ENCODE data around the gene IFNG-AS1.

Gene IFNG-AS1

GRCh38 chr12:68040450-68041075, 51.3 kb downstream of the IFNG-AS1 start:
- DNase-seq, result peak; percentile 63 to 74

GRCh38 chr12:68042212-68042699, 53.0 kb downstream of the IFNG-AS1 start:
- DNase-seq, result peak; percentile 12 to 26

- no peak for DNase-seq
These were observed 54.2 kb downstream of the IFNG-AS1 start for GRCh38 chr12:68043435-68043834.

GRCh38 chr12:68048648-68049297, 59.5 kb downstream of the IFNG-AS1 start:
- DNase-seq, result no peak

- no peak for DNase-seq
These were observed 67.1 kb downstream of the IFNG-AS1 start for GRCh38 chr12:68056300-68056699.

- DNase-seq, result no peak
These were observed 74.8 kb downstream of the IFNG-AS1 start for GRCh38 chr12:68063900-68064590.

GRCh38 chr12:68065163-68065562, 75.9 kb downstream of the IFNG-AS1 start:
- DNase-seq, result no peak

- no peak for DNase-seq
These were observed 76.4 kb downstream of the IFNG-AS1 start for GRCh38 chr12:68065687-68066086.

GRCh38 chr12:68067762-68068376, 78.6 kb downstream of the IFNG-AS1 start:
- DNase-seq, result no peak

- DNase-seq, result no peak
These were observed 80.0 kb downstream of the IFNG-AS1 start for GRCh38 chr12:68069275-68069674.

Data from CD4-positive, alpha-beta T cell treated with Interleukin-1 beta for 1 hour (primary cell).